ENCODE measurements around the gene PC.

DNA sequence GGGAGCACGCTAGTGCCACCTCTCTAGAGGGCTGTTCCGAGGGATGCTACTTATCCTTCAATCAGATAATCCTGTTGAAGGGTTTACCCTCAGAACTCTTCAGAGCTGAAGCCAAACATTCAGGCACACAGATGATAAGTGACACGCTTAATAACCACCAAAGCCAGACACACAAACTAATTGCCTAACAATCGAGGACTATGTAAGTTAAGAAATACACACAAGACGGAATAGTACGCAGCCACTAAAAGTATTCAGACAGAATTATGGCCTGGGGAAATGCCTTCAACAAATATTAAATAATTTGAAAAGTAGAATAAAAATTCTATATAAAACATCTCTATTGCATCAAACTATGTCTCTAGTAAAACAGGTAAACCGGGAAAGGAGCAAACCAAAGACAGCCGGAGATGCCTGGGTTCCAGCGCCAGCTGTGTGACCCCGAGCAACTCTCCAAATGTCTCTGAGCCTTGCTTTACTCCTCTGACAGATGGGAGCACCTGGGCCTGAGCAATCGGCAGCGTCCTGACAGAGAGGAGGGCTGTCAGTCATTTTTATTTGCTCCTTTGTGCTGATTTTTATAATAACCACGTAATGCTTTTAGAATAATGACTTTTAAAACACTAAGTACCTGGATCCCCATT lies 90.0 kb downstream of the PC start:
- TF ChIP-seq YY1 (IDR thresholded peaks at IDR 0.05; ENCODE audit: low read depth) = no peak
- TF ChIP-seq, protein P1, sequence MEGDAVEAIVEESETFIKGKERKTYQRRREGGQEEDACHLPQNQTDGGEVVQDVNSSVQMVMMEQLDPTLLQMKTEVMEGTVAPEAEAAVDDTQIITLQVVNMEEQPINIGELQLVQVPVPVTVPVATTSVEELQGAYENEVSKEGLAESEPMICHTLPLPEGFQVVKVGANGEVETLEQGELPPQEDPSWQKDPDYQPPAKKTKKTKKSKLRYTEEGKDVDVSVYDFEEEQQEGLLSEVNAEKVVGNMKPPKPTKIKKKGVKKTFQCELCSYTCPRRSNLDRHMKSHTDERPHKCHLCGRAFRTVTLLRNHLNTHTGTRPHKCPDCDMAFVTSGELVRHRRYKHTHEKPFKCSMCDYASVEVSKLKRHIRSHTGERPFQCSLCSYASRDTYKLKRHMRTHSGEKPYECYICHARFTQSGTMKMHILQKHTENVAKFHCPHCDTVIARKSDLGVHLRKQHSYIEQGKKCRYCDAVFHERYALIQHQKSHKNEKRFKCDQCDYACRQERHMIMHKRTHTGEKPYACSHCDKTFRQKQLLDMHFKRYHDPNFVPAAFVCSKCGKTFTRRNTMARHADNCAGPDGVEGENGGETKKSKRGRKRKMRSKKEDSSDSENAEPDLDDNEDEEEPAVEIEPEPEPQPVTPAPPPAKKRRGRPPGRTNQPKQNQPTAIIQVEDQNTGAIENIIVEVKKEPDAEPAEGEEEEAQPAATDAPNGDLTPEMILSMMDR (IDR thresholded peaks at IDR 0.05) = no peak
- no peak for TF ChIP-seq RAD21 (IDR thresholded peaks at IDR 0.05; ENCODE audit: low read length)
- TF ChIP-seq, protein P2, sequence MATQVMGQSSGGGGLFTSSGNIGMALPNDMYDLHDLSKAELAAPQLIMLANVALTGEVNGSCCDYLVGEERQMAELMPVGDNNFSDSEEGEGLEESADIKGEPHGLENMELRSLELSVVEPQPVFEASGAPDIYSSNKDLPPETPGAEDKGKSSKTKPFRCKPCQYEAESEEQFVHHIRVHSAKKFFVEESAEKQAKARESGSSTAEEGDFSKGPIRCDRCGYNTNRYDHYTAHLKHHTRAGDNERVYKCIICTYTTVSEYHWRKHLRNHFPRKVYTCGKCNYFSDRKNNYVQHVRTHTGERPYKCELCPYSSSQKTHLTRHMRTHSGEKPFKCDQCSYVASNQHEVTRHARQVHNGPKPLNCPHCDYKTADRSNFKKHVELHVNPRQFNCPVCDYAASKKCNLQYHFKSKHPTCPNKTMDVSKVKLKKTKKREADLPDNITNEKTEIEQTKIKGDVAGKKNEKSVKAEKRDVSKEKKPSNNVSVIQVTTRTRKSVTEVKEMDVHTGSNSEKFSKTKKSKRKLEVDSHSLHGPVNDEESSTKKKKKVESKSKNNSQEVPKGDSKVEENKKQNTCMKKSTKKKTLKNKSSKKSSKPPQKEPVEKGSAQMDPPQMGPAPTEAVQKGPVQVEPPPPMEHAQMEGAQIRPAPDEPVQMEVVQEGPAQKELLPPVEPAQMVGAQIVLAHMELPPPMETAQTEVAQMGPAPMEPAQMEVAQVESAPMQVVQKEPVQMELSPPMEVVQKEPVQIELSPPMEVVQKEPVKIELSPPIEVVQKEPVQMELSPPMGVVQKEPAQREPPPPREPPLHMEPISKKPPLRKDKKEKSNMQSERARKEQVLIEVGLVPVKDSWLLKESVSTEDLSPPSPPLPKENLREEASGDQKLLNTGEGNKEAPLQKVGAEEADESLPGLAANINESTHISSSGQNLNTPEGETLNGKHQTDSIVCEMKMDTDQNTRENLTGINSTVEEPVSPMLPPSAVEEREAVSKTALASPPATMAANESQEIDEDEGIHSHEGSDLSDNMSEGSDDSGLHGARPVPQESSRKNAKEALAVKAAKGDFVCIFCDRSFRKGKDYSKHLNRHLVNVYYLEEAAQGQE (IDR thresholded peaks at IDR 0.05; ENCODE audit: low read depth, low read length) = no peak
- TF ChIP-seq EP300 (IDR thresholded peaks at IDR 0.05; ENCODE audit: borderline replicate concordance in 1 of 2, low read depth in 1 of 2, low read length in 1 of 2) = no peak
- TF ChIP-seq JUND (IDR thresholded peaks at IDR 0.05) = no peak
- no peak for TF ChIP-seq MAX (IDR thresholded peaks at IDR 0.05; ENCODE audit: low read depth)
- TF ChIP-seq, protein P3, sequence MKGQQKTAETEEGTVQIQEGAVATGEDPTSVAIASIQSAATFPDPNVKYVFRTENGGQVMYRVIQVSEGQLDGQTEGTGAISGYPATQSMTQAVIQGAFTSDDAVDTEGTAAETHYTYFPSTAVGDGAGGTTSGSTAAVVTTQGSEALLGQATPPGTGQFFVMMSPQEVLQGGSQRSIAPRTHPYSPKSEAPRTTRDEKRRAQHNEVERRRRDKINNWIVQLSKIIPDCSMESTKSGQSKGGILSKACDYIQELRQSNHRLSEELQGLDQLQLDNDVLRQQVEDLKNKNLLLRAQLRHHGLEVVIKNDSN (IDR thresholded peaks at IDR 0.05; ENCODE audit: borderline replicate concordance, low read depth) = no peak
- no peak for TF ChIP-seq NRF1 (IDR thresholded peaks at IDR 0.05; ENCODE audit: low read depth, low read length)
- no peak for TF ChIP-seq TEAD4 (IDR thresholded peaks at IDR 0.05; ENCODE audit: borderline replicate concordance, insufficient read depth)
- no peak for TF ChIP-seq ELF1 (IDR thresholded peaks at IDR 0.05)
- TF ChIP-seq SIN3A (IDR thresholded peaks at IDR 0.05; ENCODE audit: borderline replicate concordance, low read depth, low read length) = no peak
- no peak for TF ChIP-seq MXI1 (IDR thresholded peaks at IDR 0.05; ENCODE audit: low read depth, low read length)

All from SK-N-SH (cell line).